Glutamatergic neuron (in vitro differentiated cells): ENCODE measurements around the gene CFAP61. TPM values are rescaled to one million over a fixed set of nuclear protein-coding genes. Genes with fewer than 3 reads are reported as not detected.
A peak's percentile ranks its signal among the peaks of the same experiment; 100 is the strongest.

Experiments
- DNase-seq: peaks from one replicate; pipeline ENCODE4 v3.0.0; 2022
- H3K27ac Mint-ChIP-seq: one replicate; pipeline ENCODE4 v1.8.0; 2020; ENCODE audit warnings: mild to moderate bottlenecking, mixed read lengths, inconsistent platforms; ENCODE audit not compliant: unreplicated experiment
- H3K27me3 Mint-ChIP-seq: one replicate; pipeline ENCODE4 v1.8.0; 2020; ENCODE audit warnings: mild to moderate bottlenecking, moderate library complexity, mixed read lengths, inconsistent platforms; ENCODE audit not compliant: unreplicated experiment
- H3K36me3 Mint-ChIP-seq: one replicate; pipeline ENCODE4 v1.8.0; 2020; ENCODE audit warnings: mild to moderate bottlenecking, mixed read lengths, inconsistent platforms; ENCODE audit not compliant: unreplicated experiment
- H3K4me1 Mint-ChIP-seq: one replicate; pipeline ENCODE4 v1.8.0; 2020; ENCODE audit warnings: mild to moderate bottlenecking, low read depth, mixed read lengths, inconsistent platforms; ENCODE audit not compliant: unreplicated experiment
- H3K4me3 Mint-ChIP-seq: one replicate; pipeline ENCODE4 v1.8.0; 2020; ENCODE audit warnings: mild to moderate bottlenecking, mixed read lengths, inconsistent platforms; ENCODE audit not compliant: unreplicated experiment
- H3K9me3 Mint-ChIP-seq: one replicate; pipeline ENCODE4 v1.8.0; 2020; ENCODE audit warnings: mild to moderate bottlenecking, moderate library complexity, mixed read lengths, inconsistent platforms; ENCODE audit not compliant: unreplicated experiment
- CTCF ChIP-seq: fragments of 200-600 bp; sonication (generic); IDR thresholded peaks from one replicate; pipeline ENCODE4 v1.5.0; 2021; ENCODE audit not compliant: partially characterized antibody, unreplicated experiment
- total RNA-seq: library from RNA; stranded (reverse); fragmentation: NEBNext Ultra II Directional; extraction: Animal tissue kit (Norgen Biotek cat#: 25700); gene quantifications from one replicate; pipeline ENCODE4 v1.2.1, GENCODE V29; 2021; ENCODE audit not compliant: unreplicated experiment

Gene CFAP61
- total RNA-seq, 1 donor from 2014 or later: 5.0 TPM

DNA sequence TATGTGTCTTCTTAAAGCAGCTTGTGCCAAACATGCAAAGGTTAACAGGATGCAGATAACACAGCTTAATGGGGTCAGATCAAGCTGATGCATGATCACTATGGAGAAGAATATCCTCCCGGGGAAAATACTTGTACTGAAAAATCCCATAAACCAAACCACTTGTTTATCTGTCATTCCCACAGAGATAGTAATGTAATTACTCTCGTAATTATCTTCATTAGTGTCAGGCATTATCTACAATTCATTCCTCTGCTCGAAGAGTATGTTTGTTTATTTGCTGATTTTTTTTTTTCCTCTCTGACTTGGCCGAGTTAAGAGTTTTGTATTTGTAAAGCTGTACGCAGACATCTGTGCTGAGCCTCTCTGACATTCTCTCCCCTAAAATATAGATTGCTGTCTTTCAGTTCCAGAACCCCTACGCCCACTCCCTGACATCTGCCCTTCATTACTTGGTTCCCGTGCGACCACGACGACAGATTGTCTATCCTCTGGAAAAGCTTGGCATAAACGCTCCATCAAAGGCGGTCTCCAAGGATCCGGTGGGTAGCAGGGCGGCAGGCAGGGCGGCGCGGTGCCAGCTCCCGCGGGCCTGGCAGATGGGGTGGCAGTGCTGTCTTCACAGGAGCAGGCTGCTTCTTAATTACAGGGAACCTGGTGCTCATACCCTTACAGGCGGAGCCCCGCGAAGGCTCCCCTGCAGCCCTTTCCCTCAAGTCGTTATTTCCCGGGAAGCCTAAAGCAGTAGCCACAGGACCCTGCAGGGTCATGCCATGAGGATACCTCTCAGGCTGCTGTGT lies 147.2 kb downstream of the CFAP61 start:
- peak overlapping the region; percentile 70 for H3K4me3 Mint-ChIP-seq
- peak; percentile 35 for DNase-seq
- peaks cover 5% of the 10 kb centered on the region for H3K27me3 Mint-ChIP-seq
- H3K36me3 Mint-ChIP-seq: peaks cover 3% of the 10 kb centered on the region
- TF ChIP-seq CTCF: no peak
- peak overlapping the region; percentile 93 for H3K27ac Mint-ChIP-seq
- H3K4me1 Mint-ChIP-seq: peaks cover 55% of the 10 kb centered on the region
- H3K9me3 Mint-ChIP-seq: peaks cover 1% of the 10 kb centered on the region

DNA sequence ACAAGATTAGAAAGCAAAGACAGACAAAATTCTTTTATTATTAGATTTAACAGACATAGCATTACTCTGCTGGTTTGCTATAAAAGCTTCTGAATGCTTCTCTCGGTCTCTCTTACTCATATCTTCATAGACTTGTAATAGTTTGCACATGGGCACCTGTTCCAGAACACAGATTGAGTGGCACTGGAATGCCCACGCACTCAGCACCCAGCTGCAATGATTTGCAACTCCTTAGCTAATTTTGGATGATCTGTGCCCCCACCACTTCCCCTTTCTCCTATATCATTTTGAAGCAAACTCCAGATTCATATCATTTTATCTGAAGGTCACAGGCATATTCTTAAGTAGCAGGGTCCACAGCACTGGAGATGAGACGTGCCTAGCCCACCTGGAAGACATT lies 148.8 kb downstream of the CFAP61 start:
- Mint-ChIP-seq H3K27ac (peak overlapping the region; percentile 75), H3K4me1 (peaks cover 53% of the 10 kb centered on the region), H3K9me3 (peaks cover 1% of the 10 kb centered on the region), H3K4me3 (no peak overlapping the region), H3K36me3 (peaks cover 3% of the 10 kb centered on the region), H3K27me3 (peaks cover 5% of the 10 kb centered on the region)
- DNase-seq: no peak
- TF ChIP-seq CTCF: no peak

DNA sequence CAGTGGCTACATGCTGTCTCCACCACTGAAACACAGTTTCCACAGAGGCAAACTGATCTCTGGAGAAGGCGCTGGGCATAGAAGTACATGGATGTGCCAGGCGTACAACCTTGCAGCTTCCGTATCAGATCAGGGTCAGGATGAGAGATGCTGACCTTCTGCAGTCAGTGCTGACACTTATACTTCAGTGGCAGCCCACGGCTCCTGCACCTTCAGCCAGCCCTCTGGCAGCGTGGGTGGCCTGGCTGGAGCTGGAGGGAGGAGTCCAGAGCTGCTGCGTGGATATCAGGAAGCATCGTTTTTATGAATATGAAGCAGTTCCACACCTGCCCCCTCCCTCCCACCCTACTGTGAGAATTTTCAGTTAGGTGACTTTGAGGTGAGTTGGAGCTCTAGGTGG lies 149.3 kb downstream of the CFAP61 start:
- Mint-ChIP-seq H3K27me3 (peaks cover 5% of the 10 kb centered on the region), H3K27ac (no peak overlapping the region), H3K4me3 (no peak overlapping the region), H3K9me3 (peaks cover 1% of the 10 kb centered on the region), H3K4me1 (peaks cover 57% of the 10 kb centered on the region), H3K36me3 (peaks cover 3% of the 10 kb centered on the region)
- no peak for TF ChIP-seq CTCF
- DNase-seq: no peak

DNA sequence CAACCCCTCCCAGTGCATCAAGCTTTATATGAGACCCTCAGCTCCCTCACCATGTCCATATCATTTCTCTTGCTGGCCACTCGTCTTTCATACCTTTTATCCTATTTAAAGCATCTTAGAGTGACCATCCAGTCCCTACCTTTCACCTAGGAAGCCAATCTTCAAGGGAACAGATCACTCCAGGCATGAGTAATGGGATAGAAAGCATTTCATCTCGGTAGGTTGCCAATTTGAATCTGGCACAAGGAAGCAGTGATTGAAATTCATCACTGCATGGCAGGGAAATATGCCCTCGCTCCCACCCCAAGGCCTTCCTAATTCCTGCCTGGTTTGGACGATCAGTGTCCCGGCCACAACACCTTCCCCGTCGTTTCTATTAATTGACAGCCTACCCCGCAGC lies 150.4 kb downstream of the CFAP61 start:
- H3K27me3 Mint-ChIP-seq: peaks cover 4% of the 10 kb centered on the region
- peaks cover 1% of the 10 kb centered on the region for H3K9me3 Mint-ChIP-seq
- no peak for TF ChIP-seq CTCF
- peaks cover 3% of the 10 kb centered on the region for H3K36me3 Mint-ChIP-seq
- peak overlapping the region; percentile 16 for H3K27ac Mint-ChIP-seq
- H3K4me3 Mint-ChIP-seq: no peak overlapping the region
- DNase-seq: no peak
- peaks cover 62% of the 10 kb centered on the region for H3K4me1 Mint-ChIP-seq

DNA sequence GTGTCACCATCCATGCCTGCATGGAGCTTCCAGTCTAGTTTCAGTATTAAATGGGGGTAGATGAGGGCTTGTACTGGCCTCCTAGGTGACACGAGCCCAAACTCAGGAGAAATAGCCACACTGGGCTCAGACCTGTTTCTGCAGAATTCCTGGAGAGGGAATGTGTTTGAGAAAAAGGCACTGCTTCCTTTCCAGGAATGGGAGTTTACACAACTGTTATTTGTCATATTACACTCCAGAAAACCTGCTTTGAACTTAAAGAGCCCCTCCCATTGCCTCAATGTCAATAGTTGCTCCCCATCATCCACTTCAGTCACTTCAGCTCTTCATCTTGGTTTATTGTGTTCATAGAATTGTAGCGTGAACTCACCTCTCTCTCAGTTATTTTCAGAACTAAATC lies 151.5 kb downstream of the CFAP61 start:
- H3K4me1 Mint-ChIP-seq: peaks cover 61% of the 10 kb centered on the region
- H3K27me3 Mint-ChIP-seq: peaks cover 4% of the 10 kb centered on the region
- peaks cover 1% of the 10 kb centered on the region for H3K9me3 Mint-ChIP-seq
- peak overlapping the region; percentile 94 for H3K27ac Mint-ChIP-seq
- peak overlapping the region; percentile 63 for H3K4me3 Mint-ChIP-seq
- TF ChIP-seq CTCF: no peak
- DNase-seq: no peak
- peaks cover 3% of the 10 kb centered on the region for H3K36me3 Mint-ChIP-seq
